Activated T-cell treated with anti-CD3 and anti-CD28 coated beads, Interleukin-2, amount 50 U/mL, for 48 hours (primary cell): ENCODE measurements around the gene PRKG1.
A peak's percentile ranks its signal among the peaks of the same experiment; 100 is the strongest.

Experiments
- DNase-seq, 2 experiments: peaks; one replicate each; pipeline ENCODE4 v3.0.0-alpha.2; 2020

The PRKG1 gene

DNA sequence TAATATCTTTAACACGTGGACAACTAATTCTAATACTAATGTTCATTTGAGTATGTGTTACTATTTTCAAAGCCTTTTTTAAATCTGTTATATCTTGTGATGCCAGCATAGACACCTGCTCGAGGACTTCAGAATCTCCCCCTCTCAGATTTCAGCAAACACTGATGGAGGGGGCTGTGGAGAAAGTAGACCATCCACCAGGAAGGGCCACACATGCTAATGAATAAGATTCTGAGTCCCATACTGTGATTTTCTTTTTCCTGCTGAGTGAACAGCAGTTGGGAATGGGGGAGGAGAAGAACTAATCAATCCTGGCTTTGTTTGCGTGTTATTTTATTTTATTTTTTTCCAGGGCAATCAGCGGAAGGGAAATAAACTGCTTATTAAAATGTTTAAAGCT lies 783.0 kb downstream of the PRKG1 start:
- DNase-seq, result no peak

DNA sequence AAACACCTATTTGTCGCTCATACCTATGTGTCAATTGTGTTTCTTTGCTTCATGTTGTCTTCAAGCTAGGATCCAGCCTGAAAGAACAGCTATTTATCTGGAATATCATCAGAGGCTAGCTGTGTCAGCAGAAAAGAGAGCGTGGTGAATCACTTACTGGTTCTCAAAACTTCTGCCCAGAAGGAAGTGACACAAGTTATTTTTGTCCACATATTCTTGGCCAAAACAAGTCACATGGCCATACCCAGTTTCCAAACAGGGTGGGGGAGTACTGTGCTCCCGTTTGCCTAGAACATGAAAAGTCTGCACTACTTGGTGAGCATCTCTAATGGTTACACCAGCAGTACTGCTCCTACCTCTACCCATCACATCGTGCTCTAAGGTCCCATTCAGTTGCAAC lies 786.0 kb downstream of the PRKG1 start:
- no peak for DNase-seq

DNA sequence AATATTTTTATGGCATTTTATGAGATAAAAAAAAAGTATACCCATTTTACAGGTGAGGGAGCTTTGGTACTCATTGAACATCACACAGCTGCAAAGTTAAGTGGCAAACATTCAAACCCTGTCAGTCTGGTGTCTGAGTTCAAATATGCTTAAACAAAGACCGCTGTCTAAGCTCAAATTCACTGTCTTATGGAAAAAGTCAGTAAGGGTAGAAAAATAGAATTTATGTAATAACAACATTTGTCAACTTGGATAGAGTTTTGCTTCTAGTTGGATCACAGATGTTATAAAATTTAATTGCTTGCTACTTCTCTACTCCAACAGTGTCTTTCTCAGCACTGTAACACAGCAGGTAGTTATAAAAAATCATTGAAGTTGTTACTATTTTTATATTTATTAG lies 786.8 kb downstream of the PRKG1 start:
- no peak for DNase-seq

DNA sequence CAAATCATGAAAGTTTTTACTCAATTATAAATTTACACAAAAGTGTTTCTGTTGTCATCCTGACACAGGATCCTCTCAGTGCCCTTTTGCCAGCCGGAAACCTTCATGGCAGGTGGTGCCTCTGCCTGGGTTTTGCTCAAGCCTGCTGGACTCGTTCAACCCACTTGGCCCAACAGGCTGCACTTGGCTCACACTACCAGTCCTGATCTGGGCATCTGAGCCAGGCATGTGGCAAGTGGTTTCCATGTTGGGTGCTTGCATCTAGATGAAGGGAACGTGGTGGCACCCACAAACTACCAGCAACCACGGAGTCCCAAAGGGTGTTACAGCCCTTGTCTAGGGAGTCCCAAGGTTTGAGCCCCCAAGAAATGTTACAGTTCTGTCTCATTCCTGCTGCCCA lies 787.4 kb downstream of the PRKG1 start:
- DNase-seq, result no peak

DNA sequence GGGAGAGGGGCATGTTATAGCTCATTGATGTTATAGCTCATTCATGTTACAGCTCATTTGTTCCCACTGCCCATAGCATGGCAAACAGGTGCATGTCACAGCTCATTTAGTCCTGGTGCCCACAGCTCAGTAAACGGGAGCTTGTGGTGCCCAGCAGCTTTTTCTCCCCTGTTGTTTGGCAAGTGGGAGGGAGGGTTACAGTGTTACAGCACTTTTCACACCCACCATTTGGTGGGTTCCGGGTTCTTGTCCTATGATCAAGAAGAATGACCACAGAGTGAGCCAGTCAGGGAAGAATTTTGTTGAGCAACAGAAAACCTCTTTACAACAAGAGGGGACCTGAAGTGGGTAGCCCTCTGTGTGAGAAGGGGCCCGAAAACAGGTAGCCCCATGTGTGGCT lies 787.9 kb downstream of the PRKG1 start:
- DNase-seq, result no peak

DNA sequence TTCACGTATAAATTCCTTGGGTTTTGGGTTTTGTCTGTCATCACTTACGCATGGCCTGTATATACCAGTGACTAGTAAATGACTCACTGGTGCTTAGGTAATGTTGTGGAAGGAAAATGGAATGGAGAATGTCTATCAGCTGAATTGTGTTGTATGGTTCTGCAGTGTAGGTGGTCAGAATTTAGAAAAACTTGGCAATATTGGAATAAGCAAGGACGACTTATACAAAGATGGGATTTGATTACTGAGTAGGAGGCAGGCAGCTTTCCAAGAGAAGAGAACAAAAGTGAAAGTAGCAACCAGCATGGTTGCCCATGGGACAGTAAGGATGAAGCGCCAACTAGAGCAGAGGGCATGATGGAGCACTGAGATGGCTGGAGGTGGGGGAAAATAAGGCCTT lies 793.7 kb downstream of the PRKG1 start:
- no peak for DNase-seq

DNA sequence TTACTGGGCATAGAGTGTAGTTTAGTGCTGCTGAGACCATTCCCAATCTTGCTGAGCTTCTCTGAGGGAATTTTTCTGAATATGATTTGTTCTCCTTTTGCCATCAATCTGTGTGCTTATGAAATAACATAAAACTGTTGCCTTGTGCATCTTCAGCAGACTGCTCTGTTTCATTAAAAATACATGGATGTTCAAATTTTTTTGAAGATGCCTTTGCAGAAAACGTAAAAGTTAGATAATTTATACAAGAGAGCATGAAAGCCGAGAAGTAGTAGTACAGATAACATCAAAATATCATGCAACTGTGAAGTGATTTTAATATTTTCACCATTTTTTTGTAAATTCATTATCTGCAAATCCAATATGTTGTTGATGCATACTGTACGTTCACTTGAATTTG lies 799.8 kb downstream of the PRKG1 start:
- DNase-seq, result no peak

DNA sequence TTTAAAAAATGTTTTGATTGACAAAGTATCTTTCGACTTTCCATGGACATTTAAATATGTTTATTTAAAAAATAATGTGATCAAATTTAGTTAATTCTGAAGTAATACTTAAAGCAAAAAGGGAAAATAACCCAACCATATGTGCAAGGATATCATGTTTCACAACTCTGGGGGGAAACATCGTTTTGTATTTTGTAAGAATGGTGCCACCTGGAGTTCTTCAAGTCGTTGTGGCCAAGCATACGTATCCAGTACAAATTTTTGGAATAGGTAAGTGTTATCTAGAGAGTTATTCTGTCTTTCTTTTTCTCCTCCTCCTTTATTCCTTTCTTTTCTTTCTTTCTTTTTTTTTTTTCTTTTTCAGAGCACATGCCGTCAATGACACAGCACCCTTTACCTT lies 801.3 kb downstream of the PRKG1 start:
- DNase-seq, result no peak

DNA sequence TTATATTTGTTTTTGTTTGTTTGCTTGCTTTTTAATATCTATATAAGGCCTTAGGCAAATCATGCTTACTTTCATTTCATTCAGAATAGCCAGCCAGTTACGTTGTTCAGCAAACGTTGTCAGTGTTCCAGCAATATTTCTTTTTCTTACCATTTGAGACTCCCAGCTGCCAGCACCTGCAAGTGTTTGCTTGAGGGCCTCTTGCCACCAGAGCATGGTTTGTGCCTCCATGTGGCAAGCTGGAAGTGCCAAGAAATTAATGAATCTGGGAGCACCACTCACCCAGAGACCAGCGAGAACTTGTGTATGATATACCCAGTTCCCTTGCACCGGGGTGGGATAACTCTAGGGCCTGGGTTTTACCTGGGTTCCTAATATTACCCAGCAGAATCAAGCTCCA lies 802.2 kb downstream of the PRKG1 start:
- DNase-seq, result no peak

DNA sequence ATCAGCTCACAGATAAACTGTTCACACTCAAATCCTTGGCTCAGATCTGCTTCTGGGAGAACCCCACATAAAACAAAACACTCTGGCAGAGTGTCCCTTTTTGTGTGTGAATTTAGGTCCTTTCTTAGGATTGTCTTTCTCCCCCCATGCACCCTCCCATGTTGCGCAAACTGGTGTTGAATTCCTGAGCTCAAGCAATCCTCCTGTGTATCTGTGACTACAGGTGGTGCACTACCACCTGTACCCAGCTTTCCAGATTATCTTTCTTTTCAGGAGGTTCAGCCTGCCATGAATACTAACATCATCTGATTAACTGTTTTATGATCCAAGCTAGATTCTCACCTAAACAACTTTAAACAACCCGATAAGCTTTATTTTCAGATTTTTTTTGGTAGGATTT lies 802.7 kb downstream of the PRKG1 start:
- no peak for DNase-seq

DNA sequence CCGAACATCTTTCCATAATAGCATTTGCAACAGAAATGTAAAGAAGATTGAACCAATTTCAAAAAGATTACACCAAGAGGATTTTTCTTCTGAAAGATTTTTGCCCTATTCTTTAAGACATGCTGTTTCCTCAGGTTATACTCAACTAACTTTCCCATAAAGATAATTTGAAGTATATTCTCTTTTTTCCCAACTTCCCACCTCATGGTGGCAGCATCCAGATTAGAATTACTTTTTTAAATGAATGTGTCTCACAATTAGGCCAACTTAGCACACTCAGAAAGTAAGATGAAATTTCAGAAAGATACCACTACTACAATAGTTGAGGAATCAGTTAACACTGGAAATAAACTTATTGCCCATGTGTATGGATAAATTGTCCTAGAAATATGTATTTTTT lies 803.3 kb downstream of the PRKG1 start:
- no peak for DNase-seq

DNA sequence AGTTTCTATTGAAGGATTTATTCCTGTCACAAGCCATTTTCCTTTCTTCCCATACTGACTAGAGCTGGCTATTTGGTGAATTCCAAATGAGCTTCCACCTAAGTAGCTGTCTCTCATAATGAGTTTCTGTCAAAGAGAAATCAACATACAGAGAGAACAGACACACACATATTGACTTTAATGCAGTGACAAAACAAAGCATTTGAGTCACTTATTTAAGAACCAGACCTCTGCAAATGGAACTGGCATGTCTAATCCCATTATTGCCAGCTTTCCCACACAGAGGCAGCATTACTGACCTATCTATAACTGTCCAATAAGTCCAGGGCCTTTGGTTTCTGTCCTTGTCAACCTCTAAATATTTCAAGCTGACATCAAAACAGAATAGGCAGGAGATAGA lies 804.4 kb downstream of the PRKG1 start:
- DNase-seq, result no peak

DNA sequence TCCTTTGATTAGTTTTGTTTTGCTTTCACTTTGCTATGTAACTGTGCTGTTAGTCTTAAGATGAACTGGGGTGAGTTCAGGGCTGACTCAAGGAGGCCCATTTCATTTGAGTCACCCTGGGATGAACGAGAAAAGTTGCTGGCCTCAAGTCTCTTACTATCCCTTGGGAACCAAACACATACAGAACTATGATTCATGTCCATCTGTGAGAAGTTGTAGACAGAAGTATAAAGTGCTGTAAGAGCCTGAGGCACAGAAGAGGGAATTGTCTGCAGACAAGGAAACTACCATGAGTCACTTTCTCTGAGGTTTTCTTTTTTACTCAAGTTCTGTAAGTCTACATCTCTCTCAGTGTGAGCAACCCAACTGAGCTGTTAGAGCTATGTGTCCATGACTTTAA lies 805.0 kb downstream of the PRKG1 start:
- DNase-seq, result peak; percentile 26 to 37

DNA sequence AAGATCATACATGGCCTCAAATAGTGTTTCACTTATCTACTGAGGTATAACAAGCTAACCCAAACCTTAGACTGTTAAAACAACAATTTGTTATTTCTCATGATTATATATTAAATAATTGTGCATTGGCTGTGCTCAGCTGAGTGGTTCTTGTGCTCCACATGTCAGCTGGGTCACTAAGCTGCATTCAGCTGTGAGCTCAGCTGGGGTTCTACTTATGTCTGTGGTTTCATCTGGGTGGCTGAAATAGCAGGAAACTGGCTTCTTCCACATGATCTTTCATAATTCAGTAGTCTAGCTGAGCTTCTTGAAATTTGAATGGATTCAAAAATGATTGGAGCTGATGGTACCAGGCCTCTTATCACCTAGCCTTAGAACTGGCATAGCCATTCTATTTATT lies 806.9 kb downstream of the PRKG1 start:
- DNase-seq, result no peak

DNA sequence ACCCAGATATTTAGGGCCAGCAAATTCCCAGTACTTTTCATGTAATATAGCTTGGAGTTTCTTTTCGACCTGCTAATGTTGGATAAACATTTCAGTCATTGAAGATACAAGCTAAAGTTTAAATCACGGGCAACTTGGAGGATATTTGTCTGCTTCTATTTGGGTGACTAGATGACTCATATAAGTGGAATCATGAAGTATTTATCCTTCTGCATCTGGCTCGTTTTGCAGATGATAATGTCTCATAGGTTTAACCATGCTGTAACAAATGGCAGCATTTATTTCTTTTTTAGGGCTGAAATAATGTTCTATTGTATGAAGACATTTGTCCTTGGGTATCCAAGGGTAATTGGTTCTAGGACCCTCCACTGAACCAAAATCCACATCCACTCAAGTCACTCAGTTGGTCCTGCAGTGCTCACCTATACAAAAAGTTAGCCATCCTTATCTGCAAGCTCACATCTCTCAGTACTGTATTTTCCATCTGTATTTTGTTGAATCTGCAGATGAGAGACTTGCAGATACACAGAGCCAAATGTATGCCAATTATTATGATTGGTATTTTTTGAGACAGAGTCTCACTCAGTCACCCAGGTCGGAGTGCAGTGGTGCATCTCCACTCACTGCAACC lies 812.3 kb downstream of the PRKG1 start:
- no peak for DNase-seq

DNA sequence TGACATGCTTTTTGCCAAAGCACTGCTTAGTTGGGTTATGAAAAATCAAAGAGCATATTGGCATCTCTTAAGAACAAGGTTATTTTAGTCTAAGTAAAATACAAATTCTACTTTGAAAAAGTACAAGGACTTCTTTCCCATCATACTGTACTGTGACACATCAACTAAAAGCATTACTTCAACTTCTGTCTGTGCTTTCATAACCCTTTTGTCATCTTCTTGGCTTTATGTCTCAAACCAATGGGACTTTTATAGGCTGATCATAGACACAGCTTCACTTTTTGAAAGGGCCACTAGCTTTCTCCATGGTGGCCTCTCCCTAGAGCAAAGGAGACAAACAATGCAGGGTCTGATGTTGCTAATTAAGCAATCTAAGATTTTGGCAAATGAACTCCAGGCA lies 814.0 kb downstream of the PRKG1 start:
- no peak for DNase-seq

DNA sequence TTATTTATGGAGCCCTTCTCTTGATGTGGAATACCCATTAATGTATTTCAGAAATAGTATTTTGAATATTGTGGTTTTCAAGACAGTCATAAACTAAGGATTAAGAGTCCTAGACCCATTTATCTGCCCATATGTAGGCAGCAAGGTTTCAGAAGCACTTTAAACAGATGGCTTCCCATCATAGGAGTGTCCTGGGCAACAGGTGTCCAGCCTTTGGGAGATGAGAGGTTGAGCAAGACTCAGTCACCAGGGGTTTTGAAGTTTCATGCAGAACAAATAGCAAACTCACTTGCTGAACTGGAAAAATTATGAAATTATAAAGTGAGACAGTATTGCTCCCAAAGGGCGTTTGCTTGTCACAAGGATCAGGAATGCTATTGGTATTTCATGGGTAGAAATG lies 818.0 kb downstream of the PRKG1 start:
- no peak for DNase-seq

DNA sequence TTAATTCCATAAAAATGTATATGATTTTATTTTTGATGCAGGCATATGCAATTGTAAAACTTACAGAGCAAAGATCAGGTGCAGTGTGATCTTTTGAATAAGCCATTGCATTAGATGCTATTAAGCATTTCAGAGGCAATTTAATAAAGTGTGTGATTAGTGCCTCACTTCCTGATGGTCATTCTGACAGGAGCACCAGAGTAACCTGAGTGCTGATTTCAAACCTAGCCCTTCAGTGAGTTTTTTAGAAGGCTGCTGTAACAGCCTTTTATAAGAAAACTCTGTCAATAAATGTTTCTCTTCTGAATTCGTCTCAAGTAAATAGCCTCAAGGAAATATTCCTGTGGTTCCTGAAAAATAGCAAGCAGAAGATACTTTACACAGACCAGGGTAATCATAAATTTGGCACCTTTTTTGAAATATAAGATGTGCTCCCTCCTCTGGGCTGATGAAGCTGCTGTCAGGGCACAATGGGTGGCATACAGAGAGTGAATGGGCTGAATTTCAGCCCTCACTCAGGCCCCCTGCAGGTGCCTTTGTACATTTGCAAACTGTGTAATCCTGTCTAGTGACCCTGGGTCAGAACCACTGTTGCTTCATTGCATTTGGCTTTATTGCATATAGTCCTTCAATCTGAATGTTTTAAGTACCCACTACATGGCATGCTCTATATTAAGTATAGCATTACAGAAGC lies 818.8 kb downstream of the PRKG1 start:
- peak in 1 of 2 experiments; percentile 15 for DNase-seq

DNA sequence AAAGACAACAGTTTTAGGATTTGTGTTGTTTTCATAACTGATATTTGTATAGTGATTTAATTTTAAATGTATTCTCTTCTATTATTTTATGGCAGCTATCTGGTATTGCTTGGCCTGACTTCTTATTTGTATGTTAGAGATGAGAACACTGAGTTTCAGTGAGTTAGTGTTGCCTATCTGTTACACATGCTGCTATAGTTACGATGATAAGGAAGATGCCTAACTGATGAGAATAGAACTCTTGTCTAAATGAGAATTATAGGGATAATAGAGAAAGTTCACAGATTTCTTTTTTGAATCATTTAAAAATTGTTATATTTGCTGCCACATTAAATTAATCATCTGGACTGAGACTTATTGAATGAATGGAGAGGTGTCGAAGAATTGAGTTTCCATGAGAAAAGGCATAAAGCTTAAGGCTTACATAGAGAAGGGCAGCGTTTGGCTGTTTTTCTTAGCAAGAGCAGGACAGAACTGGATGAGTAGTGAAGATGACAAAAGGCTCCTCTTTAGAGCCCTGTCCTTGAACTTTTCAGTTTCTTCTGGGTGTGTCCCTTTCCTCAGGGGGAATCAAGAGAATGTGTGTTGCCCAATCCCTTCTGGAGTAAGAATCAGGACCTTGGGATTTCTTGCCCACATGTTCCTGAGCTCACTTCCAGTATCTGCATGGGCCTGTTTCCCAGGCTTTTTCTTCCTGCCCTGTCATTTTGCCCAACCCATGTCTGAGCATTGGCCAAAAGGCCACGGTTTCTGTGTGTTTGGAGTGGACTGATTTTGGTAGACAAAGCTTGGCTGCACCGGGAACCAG lies 820.7 kb downstream of the PRKG1 start:
- DNase-seq, result no peak

DNA sequence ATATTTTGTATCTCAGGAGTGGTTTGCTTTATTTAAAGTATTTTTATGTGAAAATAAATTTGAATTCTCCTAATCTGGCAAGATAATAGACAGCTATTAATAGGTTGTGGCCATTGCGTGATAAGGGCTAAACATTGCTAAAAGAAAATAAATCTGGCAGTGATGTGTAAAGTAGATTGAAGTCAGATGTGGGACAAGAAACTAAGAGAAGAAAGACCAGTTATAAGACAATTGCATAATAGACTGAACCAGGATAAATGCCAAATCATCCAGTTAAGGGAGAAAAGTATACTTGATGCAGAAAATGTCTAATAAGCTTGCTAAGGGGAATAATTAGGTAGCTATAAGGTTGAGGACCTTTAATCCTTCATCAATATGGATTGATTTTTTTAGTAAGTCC lies 822.6 kb downstream of the PRKG1 start:
- no peak for DNase-seq

DNA sequence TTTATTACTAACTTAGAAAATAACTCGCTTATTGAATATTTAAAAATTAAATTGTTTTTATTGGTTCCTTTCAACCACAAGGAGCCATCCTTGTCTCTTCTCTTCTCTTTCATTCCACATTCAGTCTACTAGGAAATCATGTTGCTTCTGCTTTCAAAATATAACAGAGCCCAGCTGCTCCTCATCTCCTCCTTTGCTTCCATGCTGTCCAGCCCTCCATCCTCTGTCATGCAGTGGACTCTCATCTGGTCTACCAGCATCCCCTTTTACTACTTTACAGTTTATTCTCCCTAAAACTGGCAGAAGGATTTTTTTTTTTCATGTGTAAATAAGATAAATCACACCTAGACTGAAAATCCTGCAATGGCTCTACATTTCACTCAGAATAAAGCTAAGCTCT lies 823.3 kb downstream of the PRKG1 start:
- no peak for DNase-seq

DNA sequence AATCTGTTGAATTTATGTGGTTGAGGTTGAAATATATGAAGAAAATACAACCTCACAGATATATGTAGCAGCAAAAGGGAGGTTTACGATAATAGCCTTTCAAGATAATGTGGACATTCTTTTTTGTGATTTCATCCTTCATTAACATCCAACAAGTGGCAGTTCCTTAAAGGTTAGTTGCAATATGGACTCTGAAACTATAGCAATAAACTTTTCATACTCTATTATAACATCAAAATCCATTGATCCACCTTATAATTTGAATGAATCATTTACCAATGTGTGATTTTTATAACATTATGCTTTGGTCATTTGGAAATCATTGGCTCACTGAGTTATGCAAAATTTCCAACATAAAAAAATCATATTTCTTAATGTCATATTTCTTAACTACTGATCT lies 825.9 kb downstream of the PRKG1 start:
- no peak for DNase-seq

DNA sequence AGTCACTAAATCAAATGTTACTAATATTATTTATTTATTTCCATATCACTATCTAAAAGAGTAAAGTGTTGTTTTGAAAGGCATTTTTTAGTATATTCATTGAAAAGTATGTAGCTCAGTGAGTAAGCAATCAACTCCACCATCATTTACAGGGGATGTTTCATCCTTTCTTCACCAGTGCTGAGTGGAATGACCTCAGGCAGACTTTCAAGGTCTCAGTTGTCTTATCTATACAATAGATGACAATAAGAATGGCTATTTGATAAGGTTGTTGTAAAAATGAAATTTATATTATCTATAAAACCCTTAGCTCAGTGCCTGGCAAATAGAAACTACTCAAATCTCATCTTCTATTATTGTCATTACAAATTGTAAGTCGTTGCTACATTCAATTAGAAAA lies 829.4 kb downstream of the PRKG1 start:
- no peak for DNase-seq

DNA sequence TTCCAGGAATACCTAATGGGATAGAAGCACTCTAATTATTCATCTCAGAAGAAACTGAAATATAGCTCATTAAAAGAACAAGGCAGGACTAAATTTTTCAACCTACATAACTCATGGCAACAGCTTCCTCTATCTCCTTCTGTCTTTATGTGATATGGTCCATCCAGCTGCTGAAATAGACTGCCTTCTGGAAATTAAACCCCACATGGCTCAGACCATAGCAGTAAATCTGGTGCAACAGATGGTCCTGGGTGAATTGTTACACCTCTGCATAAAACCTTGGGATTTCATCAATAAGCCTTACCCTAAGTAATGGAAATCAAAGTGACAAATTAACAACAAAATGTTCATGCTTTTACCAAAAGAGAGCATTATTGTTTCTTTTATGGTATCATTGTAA lies 830.7 kb downstream of the PRKG1 start:
- DNase-seq, result no peak
